HG02870 (cell line): ENCODE measurements around the gene SLC36A1.

Experiments
- ATAC-seq: cut with Tn5 transposase; IDR thresholded peaks from one replicate; pipeline ENCODE4 v1.9.1; 2021; ENCODE audit warnings: mild to moderate bottlenecking, moderate library complexity; ENCODE audit not compliant: unreplicated experiment

SLC36A1 gene

DNA sequence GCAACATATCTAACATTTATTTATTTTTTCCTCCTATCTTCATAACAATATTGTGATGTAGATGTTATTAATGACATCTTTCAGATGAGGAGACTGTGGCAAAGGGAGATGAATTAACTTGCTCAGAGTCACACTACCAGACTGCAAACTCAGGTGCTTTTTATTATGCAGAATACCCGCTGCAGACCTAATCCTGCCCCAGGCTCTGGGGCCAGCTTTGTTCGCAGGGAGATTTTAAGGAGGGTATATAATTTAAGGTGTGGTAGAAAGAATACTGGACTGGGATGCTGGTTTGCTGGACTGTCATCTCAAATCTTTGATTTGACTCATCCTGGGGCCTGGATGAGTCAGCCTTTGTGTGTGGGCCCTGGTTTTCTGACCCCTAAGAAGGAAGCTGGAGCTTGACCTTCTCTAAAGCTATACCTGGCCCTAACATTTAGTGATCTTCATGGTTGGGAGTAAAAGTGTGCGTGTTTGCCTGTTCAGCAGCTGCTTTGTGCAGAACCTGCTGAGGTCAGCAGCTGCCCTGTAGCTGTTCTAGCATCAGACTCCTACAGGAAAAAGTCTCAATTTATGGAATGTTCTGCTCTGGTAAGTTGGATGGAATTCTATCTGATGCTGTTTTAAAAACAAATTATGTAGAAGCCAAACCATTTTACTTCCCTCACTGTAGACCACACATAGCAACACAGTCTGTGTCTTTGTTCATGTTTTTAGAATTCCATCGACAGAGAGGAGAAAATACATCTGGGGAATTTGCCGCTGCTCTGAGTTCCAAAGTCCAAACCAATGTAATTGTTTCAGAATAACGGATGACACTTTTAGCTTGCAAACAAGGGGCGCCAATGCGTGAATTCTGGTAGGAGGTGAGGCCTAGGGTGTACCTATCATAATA, 4.5 kb downstream of the SLC36A1 start:
- peak; percentile 83 for ATAC-seq

DNA sequence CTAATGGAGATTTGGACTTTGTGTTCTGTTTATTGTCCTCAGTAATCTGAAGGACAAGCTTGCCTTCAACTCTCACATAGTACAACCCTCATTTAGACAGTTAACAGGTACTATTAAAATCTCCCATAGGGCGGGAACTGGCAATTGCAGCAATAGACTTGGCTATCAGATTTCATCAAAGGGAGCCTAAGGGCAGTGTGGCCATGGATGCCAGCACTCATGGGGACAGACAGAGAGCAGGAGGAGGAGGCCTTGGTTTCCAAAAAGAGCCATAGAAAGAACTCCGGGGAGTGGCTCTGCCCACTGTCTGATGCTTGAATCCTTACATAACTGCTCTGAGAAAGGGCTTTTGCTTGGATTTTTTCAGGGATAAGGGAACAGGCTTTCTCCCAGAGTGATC, 6.8 kb downstream of the SLC36A1 start:
- no peak for ATAC-seq

DNA sequence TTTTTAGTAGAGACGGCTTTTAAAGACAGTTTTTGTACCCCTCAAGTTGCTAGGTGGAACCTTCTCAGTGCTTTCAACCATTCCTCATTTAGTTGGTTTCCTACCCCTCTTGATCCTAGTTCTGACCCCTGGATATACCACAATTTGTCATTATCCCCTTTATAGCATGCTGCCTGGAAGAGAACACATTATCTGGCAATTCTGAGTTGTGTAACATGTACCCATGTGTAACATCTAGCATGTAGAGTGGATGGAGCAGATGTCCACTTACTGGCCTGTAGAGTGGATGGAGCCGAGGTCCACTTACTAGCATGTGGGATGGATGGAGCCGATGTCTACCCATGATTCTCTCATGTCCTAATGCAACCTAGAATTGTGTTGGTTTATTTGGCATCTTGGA, 7.5 kb downstream of the SLC36A1 start:
- ATAC-seq, result no peak

DNA sequence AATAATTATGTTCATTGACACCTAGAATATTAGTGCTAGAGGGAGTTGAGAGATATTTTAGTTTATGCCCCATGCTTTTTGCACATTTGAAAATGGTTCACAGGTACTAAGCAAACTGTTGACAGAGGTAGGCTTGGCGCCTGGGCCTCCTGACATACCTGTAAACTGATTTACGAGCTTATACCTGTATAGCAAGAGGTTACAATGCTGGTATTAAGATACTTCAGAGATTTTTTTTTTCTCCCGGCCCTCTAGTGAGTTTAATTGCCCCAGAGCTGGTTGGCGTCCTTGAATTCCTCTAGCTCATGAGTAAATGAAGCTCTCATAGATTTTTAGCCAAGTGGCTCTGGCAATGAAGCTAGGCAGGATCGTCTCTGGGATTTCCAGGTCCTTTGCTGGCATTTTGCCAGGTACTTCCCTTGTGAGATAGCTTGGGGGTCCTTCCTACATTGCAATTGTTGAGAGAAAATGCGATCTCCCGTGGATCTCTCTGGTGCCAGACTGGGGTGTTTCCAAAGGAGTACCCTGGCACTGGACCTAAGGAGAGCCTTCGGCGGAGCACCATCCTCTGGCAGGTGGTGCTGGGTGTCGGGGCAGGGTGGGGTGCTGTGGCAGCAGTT, 9.0 kb downstream of the SLC36A1 start:
- no peak for ATAC-seq

DNA sequence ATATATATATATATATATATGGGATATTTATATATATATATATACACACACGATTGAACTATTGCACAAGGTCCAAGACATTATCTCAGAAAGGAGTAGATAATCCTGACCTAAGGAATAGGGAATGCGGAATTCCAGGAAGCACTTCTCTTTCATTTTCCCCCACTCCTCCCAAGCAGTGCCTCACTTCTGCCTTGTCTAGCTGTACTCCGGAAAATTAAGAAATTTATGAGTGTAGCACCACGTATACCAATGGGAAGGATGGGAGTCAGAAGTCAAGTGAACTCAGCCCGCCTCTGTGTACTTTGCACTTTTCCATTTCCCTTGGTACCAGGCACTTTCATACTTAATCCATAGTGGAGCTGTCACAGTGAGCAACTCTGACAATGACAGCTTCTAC, 10.9 kb downstream of the SLC36A1 start:
- ATAC-seq, result no peak

DNA sequence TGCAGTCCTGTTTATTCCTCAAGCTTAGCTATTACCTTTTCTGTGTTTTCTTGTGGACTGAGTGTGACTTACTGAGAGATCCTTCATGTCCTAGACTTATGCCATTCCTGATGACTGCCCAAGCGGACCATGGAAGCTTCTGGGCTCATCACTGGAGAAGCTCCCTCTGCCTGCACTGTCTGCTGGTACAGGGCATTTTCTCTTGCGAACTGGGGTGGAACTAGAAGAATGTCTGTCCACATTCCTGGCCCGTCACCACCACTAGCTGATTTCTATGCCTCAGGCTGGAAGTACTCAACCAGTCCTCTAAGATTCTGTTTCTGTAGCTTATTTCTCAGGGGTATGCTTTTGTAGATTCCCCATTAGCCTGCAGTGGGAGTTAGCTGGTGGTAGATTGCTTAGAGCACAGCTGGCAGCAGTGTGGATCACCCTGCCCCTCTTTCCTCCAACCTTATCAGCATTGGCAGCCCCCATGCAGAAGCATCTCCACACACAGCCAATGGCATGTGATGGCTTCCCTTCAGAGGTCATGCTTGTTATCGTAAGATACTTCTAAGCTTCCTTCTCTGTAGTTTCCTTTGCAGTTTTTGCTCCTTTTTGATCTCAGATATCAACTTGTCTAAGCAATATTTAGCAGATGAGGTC, 12.4 kb downstream of the SLC36A1 start:
- no peak for ATAC-seq

DNA sequence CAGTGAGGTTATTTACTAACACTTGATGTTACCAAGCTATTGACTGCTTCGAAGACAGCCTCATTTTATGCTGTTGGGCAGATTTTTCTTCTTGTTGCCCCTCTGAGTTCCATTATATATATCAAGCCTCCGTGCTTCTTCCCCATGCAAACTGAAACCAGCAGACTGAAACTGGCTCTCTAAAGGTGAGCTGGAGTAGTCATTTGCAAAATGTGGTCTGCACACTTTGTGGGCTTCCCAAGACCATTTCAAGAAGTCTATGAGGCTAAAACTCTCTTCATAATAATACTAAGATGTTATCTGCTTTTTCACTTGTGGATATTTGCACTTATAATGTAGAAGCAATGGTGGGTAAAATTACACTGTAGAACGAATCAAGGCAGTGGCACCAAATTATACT, 13.9 kb downstream of the SLC36A1 start:
- ATAC-seq, result peak; percentile 98

DNA sequence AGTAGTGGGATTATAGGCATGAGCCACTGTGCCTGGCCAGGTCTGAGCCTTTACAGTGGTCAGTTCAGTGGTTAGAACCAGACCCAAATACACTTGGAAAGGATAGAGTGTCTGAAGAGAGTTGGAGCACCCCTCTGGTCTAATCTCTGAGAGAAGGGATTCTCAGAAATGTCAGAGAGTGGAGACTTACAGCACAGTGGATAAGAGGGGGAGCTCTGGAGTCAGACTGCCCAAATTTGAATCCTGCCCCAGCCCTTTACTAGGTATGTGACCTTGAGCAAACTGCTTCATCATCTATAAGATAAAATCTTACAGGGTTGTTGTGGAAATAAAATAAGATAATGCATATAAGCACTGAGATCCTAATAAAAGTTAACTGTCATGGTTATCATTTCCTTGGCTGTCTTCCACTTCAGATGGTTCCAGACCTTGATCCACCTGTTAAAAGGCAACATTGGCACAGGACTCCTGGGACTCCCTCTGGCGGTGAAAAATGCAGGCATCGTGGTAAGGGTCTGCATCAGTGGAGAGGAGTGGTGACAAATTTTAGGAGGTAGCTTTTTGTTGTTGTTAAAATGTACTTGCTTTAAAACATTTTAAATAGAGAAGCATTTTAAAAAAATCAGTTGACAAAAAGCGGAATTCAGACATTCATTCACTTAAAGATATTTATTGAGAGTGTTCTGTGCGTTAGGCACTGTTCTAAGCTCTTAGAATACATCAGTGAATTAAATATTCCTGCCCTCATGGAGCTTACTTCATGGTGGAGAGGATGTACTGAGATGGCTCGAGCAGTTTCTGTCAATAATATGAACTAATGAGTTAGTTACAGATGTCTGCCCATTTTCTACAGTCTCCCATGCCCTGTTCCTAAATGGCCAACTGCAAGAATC, 16.0 kb downstream of the SLC36A1 start:
- ATAC-seq, result no peak

DNA sequence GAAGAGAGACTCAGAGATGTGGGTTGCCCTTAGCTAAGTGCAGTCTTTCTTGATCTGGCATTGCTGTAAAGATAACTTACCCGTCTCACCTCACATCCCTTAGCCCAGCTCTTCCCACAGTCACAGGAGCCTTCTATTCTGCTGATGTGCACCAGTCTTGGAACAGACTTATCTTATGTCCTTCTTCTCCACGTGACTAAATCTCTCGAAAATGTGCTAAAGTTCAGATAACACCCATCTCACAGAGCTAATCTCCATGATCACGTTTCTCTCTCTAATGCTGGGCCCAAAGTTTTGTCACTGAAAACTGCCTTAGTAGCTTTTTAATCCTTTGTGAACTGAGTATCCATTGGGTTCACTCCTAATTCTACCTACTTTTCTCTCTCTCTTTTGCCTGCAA, 16.7 kb downstream of the SLC36A1 start:
- ATAC-seq, result no peak

DNA sequence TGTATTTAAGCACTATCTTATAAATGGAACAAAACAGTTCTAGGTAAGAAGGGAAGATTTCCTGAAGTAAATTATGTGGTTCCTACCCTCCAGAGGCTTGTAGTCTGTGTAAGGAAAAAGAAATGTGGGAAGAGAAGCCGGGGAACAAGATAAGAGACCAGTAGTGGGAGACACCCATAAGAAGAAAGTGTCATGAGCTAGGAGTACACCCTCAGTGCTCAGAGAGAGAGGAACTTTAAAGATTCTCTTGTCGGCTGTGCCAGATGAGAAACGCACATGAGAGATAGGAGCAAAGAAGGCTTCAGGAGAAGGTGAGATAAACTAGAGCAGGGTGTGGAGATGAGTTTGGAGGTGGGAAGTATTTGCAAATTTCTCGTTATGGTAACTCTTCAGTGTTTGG, 18.1 kb downstream of the SLC36A1 start:
- ATAC-seq, result no peak

DNA sequence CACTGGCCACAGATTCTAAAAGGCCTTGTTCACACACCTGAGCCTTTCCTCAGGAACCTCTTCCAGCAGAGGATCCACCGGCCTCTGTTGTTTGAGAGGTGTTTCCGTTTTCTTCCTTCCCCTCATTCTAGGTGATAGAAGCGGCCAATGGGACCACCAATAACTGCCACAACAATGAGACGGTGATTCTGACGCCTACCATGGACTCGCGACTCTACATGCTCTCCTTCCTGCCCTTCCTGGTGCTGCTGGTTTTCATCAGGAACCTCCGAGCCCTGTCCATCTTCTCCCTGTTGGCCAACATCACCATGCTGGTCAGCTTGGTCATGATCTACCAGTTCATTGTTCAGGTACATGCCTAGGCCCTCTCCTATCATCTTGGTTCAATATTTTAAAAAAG, 20.2 kb downstream of the SLC36A1 start:
- ATAC-seq, result no peak

DNA sequence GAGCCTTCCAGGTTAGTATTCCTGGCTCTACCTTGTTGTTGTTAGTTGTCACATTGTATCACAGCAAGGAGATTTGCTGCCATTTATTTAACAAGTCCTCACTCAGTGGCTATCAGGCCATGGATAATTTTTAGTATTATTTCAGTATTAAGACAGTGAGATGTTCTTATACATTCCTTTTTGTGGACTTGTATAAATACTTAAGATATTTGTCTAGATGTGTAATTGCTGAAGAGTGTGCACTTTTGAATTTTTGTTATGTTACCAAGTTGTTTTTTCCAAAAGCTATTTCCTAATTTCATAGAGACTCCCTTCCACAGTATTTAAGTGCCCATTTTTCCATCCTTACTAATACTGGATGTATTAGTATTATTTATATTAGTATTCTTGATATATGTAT, 22.0 kb downstream of the SLC36A1 start:
- no peak for ATAC-seq

DNA sequence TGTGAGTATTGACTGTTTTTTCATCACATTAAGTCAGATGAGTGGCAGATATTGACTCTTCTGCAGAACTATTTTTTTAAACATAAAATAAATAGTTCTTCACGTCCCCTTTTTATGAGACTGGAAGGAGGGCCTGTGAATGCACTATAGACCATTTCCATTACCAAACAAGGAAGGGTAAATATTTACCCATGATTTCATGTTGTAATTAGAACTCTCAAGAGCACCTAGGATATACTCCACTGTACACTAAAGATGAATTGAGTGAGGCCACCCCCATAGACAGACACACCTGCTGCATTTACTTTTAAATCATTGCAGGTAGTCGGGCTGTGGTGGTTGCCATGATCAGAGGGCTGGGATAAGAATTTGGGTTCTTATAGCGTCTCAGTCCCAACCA, 22.6 kb downstream of the SLC36A1 start:
- no peak for ATAC-seq

DNA sequence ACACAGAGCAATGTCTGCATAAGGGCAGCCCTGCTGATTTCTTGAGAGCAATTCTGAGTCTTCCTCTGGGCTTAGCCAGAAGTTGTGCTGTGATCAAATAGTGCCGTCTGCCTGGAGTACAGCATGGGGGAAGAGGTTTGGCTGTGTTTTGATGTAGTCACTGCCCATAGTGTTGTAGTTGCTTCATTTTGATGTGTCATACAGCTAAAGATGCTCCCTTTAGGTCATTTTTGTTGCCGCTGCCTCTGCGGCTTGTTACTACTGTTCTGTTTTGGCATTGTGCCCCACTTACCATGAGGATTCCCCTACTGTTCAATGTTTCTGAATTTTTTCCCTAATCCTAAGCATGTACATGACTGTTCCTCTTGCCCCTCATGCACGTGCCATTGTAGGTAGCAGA, 23.0 kb downstream of the SLC36A1 start:
- ATAC-seq, result no peak

DNA sequence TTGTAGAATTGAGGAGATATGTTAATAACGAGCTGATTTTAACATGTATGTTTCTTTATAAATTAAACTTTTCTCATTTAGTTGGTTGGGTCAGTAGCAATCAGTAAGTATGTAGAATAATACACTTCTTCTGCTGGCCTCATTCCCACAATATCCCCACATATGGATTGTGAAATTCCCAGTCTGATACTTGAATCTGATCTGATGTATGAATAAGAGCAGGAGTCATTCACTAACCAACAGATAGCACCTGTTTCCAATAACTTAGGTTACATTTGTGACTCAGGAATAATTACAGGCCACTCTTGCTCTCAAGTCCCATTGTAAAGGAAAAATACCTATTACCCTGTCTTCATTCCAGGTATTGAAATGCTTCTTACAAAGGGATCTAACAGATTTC, 23.9 kb downstream of the SLC36A1 start:
- no peak for ATAC-seq

DNA sequence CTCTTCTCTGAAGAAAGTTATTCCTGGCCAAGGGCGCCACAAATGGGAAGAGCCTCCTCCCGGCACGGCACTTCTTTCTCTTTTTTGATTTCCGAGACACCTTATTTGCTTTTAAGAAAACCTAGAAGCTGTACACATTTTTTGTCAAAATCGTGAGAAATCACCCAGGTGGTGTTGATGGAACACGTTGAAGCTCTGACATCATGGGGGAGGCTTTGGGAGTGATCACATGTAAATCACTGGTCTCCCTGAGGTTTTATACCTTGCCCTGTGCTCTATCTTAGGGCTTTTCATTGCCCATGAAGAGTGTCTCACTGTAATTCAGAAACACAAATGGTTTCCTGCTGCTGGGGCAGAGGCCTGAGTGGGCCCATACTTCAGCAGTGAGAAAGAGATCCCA, 27.4 kb downstream of the SLC36A1 start:
- ATAC-seq, result no peak

DNA sequence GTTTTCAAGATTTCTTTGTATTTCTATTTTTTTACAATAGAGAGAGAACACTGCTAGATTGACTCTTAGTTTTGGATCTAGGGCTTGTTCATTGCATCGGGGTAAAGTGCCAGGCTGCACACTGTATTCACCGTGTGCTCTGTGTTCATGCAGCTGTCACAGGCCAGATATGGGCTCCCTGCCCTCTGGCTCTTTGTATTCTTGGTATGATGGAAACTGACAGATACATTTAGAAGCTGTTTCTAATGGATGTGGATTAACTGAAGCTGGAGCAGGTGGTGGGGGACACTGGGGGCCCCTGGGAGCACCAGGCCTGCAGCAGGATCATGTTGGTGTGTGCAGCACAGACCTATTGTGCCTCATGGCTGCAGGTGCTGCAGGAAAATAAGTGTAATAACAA, 28.0 kb downstream of the SLC36A1 start:
- ATAC-seq, result no peak

DNA sequence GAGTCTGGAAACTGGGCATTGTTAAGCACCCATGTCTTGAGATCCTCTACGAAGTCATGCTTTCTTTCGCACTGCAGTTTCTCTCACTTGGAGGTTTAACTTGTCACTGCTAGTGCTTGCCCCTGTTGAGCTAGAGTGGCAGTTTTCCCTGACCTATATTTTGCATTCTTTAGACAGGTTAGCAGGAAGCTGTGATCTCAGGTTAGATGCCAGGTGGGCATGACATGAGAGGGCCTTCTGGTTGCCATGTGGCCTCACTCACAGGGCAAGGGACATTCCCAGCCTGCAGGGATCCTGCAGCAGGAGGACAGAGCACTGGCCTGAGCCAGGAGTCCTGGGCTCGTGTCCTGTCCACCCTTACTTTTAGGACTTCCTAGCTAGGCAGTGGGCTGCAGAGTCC, 28.6 kb downstream of the SLC36A1 start:
- ATAC-seq, result no peak

DNA sequence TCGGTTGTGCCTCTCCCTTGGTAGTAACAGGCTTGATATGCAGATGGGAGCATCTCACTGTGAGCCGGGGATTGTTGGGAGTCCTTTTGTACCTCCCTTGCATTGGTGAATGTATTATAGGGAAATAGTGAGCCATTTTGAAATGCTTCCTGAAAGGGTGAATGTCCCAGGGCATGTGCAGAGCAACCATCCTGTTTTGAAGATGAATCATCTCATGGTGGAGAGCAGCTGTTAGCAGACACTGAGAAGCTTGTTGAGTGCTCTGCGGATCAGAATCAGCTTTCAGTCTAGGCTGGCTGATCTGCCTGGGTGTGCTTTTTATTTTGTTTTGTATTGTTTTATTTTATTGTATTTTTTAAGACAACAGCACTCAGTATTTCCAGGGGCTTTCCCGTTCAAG, 29.7 kb downstream of the SLC36A1 start:
- ATAC-seq, result no peak

DNA sequence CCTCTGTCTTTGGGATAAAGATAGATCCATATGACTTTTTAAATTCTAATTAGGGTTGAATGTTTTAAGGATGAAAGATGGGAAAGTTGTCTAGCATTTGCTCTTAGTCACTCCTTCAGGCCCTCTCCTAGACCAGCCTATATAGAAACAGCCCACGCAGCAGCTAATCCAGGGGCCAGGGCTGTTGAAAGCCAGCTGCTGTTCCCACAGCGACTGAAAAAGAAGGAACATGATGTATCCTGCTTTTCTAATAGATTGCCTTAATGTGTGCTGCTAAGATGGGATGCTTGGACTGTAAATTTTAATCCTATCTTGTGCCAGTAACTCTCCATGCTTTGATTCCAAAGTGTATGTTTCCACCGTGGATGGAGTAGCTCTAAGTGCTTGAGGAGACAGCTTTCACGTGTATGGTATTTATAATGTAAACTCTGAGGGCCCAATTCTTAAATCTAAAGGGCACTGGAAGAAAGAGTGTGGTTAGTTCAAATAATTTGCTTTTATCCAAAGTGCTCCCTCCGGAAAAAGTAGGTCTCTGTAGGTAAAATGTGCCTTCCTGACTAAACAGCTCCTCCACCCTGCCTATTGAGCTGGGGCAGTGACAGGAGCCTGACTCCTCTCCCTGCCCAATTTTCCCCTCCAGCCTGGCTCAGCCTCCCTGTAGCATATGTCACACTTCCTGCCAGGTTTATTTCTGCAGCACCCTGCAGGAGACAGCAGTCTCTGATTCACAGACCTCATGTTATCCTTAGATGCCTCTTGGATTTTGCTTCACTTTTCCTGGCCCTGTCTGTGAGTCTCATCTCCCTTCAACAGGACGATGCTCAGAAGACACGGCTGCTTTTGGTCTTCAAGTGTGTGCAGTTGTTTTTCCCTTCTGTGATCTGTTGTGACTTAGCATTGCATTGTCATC, 33.2 kb downstream of the SLC36A1 start:
- ATAC-seq, result no peak
